IgD-negative memory B cell (primary cell): ENCODE measurements around the gene ASPHD2. TPM values are rescaled to one million over a fixed set of nuclear protein-coding genes. Genes with fewer than 3 reads are reported as not detected.

Experiments
- H3K27ac Mint-ChIP-seq, 3 donors: one replicate each; pipeline ENCODE4 v1.8.0; 2020 to 2022; ENCODE audit warnings: mild to moderate bottlenecking in 3 of 3, mixed read lengths in 3 of 3, moderate library complexity in 1 of 3
- H3K27me3 Mint-ChIP-seq: one replicate; pipeline ENCODE4 v1.8.0; 2021; ENCODE audit warnings: mixed read lengths
- H3K36me3 Mint-ChIP-seq: one replicate; pipeline ENCODE4 v1.8.0; 2020; ENCODE audit warnings: mild to moderate bottlenecking, mixed read lengths
- H3K4me1 Mint-ChIP-seq, 3 donors: one replicate each; pipeline ENCODE4 v1.8.0; 2020 to 2022; ENCODE audit warnings: mixed read lengths in 3 of 3, mild to moderate bottlenecking in 1 of 3
- H3K4me3 Mint-ChIP-seq, 4 donors: one replicate each; pipeline ENCODE4 v1.8.0; 2020 to 2022; ENCODE audit warnings: mild to moderate bottlenecking in 4 of 4, mixed read lengths in 4 of 4, moderate library complexity in 3 of 4
- H3K9me3 Mint-ChIP-seq, 3 donors: one replicate each; pipeline ENCODE4 v1.8.0; 2020 to 2021; ENCODE audit warnings: mixed read lengths in 3 of 3, mild to moderate bottlenecking in 1 of 3
- polyA plus RNA-seq: library from polyadenylated mRNA; unstranded; fragments of 300-500 nt; fragmentation: Illumina TruSeq; gene quantifications from one replicate; pipeline ENCODE4 v1.2.3, GENCODE V29; 2021

ASPHD2 gene
- polyA plus RNA-seq, 1 donor from 2014 or later: 5.7 TPM

DNA sequence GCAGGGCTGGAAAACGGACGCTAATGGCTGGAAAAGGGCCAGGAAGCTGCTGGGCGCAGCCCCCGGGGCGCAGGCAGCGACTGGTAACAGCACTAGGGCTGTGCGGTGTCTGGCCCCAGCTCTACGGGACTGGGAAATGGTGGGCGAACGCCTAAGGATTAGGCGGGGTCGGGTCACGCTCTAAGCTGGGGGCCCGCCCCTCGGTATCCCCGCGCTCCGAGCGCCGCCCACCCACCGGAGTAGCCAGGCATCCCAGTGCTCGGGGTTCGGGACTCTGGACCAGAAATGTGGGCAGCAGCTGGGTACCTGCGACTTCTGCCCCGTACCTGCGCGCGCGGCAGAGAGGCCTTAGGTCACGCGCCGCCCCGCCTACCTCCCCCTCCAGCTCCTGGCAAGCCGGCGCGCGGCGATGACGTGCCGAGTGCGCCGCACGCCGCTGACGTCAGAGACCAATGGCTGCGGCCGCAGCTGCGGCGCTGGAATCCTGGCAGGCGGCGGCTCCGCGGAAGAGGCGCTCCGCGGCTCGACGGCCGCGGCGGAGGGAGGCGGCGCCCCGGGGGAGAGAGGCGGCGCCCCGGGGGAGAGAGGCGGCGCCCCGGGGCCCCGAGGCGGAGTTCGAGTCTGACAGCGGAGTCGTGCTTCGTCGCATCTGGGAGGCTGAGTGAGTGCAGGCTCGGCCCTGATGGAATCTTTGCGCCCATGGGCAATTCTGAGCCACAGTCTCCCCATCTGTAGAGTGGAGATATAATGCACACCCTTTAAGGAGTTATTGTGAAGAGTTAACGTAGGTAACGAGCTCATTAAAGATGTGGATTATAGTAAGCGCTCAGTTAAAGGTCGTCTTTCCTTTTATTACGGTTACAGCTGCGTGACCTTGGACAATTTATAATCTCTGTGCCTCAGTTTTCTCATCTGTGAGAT lies 54.6 kb downstream of the ASPHD2 start, which contains the start of the genes HPS4 and SRRD:
HPS4 (minus strand) TSS at position 345 of the 921 bp plus-strand sequence. CDS start 2,021 bp downstream, outside the sequence.
SRRD (plus strand) TSS at position 439 of the 921 bp plus-strand sequence; CDS start at position 453, 14 bp downstream.
- H3K27ac Mint-ChIP-seq: peak within 1 kb of the TSS; percentile 95 to 98 (median 97)
- peaks cover 44 to 55% (median 45%) of the 10 kb centered on the region in 3 donors for H3K4me1 Mint-ChIP-seq
- H3K36me3 Mint-ChIP-seq: peaks cover 1% of the 10 kb centered on the region
- no peaks in the 10 kb centered on the region for H3K9me3 Mint-ChIP-seq
- no peaks in the 10 kb centered on the region for H3K27me3 Mint-ChIP-seq
- H3K4me3 Mint-ChIP-seq: peak within 1 kb of the TSS; percentile 90 to 97 (median 94)

DNA sequence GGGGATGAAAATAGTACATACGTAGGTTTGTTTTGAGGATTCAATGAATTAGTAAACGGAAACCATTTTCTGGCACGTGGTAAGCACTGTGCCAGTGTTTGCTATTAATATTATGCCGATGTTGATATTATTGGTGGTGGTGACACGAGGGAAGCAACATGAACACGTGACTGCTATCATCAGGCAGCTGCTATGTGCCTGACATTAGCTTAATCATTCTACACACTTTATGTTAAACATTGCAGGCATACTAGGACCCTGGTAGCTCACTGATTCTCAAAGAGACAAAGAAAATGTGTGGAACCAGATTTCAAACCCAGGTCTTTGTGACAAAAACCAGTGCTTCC lies 55.3 kb downstream of the ASPHD2 start:
- peaks cover 40 to 48% (median 42%) of the 10 kb centered on the region in 3 donors for H3K4me1 Mint-ChIP-seq
- peaks cover 1% of the 10 kb centered on the region for H3K36me3 Mint-ChIP-seq
- peak overlapping the region; percentile 90 to 97 (median 94) for H3K4me3 Mint-ChIP-seq
- H3K27me3 Mint-ChIP-seq: no peaks in the 10 kb centered on the region
- peak overlapping the region; percentile 95 to 98 (median 97) for H3K27ac Mint-ChIP-seq
- H3K9me3 Mint-ChIP-seq: no peaks in the 10 kb centered on the region

DNA sequence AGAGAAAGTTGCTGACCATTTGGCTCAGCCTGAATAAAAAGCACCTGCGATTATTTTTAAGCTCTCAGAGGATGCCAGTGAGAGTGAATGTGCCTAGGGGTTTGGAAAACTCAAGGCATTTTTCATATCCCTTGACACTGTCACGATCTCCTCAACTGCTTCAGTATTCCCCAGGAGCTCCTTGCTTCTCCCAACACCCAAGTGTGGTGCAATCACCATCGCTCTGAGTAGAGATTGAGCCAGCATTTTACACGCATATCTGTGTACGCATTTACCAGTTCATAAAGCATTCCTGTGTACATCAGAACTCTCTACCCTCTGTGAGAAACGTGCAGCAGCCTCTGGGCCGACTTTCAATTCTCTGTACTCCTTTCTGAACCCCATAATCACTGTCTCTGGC lies 56.0 kb downstream of the ASPHD2 start:
- Mint-ChIP-seq H3K27ac (peak overlapping the region in 2 of 3 donors; percentile 49 to 95), H3K4me1 (peaks cover 33 to 42% (median 35%) of the 10 kb centered on the region in 3 donors)

DNA sequence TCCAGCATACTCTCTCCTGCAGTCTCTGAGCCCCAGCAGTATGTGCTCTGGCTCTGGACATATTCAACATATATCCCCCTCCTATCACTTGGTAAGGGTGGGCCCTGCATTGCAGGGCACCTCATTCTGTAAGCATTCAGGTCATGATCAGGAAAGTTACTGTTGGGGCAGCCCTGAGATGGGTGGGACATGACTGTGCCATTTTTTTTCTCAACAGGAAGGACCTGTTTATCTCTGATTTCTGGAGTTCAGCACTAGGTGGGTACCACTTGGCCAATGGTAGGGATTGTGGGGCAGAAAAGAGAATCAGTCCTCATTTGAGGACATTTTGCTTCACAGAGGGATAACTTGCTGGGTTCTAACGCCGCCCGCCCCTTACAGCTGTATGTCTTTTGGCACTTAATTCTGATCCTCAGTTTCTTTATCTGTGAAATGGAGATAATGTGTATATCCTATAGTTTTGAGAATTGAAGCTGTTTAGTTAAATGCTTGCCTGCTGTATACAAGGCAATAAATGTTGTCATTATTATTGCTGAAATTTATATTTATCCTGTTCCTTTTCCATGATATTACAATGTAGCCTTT lies 56.8 kb downstream of the ASPHD2 start:
- Mint-ChIP-seq H3K36me3 (peaks cover 4% of the 10 kb centered on the region), H3K27me3 (no peaks in the 10 kb centered on the region), H3K4me3 (peak overlapping the region in 2 of 4 donors; percentile 66 to 78), H3K9me3 (no peaks in the 10 kb centered on the region), H3K4me1 (peaks cover 28 to 34% (median 30%) of the 10 kb centered on the region in 3 donors), H3K27ac (peak overlapping the region in 2 of 3 donors; percentile 65 to 95)

More for the DNA sequence above, 56.0 kb downstream of the ASPHD2 start:
- Mint-ChIP-seq H3K27me3 (no peaks in the 10 kb centered on the region), H3K9me3 (no peaks in the 10 kb centered on the region), H3K36me3 (peaks cover 1% of the 10 kb centered on the region), H3K4me3 (peak overlapping the region in 3 of 4 donors; percentile 66 to 80 (median 78))

DNA sequence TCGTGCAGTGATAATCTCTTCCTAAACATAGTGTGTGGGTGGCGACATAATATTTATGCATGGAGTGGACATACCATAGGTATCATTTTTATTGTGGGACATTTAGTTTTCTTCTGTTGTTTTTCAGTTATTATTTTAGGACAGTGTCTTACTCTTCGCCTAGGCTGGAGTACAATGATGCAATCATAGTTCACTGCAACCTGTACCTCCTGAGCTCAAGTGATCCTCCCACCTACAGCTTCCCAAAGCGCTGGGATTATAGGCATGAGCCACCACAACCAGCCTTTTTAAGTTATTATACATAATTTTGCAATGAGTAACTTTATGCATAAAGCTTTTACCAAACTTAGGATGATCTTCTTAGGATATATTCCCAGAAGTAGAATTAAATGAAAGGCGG lies 57.3 kb downstream of the ASPHD2 start:
- peaks cover 24 to 30% (median 26%) of the 10 kb centered on the region in 3 donors for H3K4me1 Mint-ChIP-seq
- H3K36me3 Mint-ChIP-seq: peaks cover 4% of the 10 kb centered on the region
- peak overlapping the region in 1 of 4 donors; percentile 66 for H3K4me3 Mint-ChIP-seq
- no peaks in the 10 kb centered on the region for H3K27me3 Mint-ChIP-seq
- peak overlapping the region in 1 of 3 donors; percentile 95 for H3K27ac Mint-ChIP-seq
- no peaks in the 10 kb centered on the region for H3K9me3 Mint-ChIP-seq

DNA sequence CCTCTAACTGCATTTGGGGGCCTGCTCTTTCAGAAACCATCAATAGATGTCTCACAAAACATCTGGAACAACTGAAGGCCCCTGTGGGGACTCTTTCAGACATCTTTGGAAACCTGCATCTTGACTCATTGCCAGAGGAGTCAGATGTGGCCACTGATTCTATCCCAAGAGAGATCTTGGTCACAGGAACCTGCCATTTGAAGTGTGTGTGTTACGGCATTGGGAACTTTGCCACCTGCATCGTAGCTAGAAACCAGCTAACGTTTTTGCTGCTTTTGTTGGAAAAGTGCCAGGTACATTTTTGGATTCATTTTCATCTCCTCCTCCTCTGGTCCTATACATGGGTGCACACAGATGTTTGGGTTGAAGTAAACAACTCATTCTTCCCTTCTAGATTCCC lies 58.9 kb downstream of the ASPHD2 start:
- Mint-ChIP-seq H3K27ac (no peak overlapping the region), H3K4me1 (peaks cover 10 to 15% (median 10%) of the 10 kb centered on the region in 3 donors), H3K36me3 (peaks cover 4% of the 10 kb centered on the region), H3K9me3 (no peaks in the 10 kb centered on the region), H3K4me3 (peak overlapping the region in 1 of 4 donors; percentile 53), H3K27me3 (no peaks in the 10 kb centered on the region)

DNA sequence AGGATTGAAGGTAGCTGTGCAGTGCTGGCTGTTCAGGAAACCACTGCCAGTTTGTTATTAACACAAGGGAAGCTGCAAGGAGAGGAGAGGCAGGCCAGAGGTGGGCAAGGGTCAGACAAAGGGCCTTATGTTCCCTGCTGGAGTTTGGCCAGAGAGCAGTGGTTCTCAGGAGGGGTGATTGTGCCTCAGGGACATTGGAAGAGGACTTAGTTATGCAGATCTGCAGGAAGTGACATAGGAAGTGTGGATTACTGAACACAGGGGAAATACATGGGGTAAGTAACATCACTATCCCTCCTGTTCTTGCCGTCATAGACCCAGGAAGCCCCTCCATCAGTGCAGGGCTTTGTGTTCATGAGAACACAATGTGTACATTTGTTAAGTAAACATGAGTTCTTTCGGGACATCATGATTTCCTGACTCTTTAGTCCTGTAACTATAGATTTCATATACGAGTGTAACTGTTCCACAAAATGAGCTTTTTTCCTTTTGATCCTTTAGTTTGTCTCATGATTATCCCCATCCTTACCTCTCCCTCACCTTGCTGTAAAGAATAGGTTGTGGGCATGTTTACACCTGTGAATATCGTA lies 60.5 kb downstream of the ASPHD2 start:
- no peak overlapping the region for H3K4me3 Mint-ChIP-seq
- H3K36me3 Mint-ChIP-seq: peaks cover 6% of the 10 kb centered on the region
- H3K27me3 Mint-ChIP-seq: no peaks in the 10 kb centered on the region
- H3K27ac Mint-ChIP-seq: peak overlapping the region in 1 of 3 donors; percentile 75
- peaks cover under 1 to 9% (median 4%) of the 10 kb centered on the region in 3 donors for H3K4me1 Mint-ChIP-seq
- H3K9me3 Mint-ChIP-seq: no peaks in the 10 kb centered on the region

DNA sequence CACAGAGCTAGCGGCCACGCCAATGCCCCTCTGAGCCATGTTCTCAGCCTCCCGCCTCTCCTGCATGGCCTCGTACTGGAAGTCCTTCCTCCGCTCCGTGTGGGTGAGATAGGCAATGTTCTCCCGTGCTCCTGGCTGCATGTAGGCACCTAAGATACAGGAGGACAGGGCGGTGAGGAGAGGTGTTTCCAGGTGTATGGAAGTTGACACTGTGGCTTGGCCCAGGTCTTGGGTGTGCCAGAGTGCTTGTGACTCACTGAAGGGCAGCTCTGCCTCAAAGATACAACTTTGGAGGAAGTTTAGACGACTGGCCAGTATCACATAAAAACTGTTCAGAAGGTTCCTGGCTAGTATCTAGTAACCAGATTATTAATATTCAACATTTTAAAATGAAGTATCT lies 63.2 kb downstream of the ASPHD2 start:
- Mint-ChIP-seq H3K4me3 (no peak overlapping the region), H3K36me3 (peaks cover 11% of the 10 kb centered on the region), H3K4me1 (peaks cover 0 to 1% (median 0%) of the 10 kb centered on the region in 3 donors), H3K27me3 (no peaks in the 10 kb centered on the region), H3K9me3 (no peaks in the 10 kb centered on the region), H3K27ac (peak overlapping the region in 1 of 3 donors; percentile 48)

DNA sequence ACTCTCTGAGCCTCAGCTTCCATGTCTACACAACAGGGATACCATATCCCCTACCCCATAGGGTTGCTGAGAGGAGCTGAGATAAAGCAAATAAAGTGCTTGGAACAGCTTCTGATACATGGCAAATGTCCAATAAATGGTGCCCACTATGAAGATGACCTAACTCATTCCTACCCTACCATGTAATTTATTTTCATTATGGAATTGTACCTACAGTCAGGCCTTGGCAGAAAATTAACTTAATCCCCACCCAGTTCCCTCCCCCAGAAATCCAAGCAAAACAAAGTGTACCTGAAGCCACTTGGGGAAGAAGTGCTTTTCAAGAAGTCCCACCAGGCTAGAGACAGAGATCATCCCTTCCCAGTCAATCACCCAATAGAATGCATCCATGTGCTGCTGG lies 65.4 kb downstream of the ASPHD2 start:
- Mint-ChIP-seq H3K9me3 (no peaks in the 10 kb centered on the region), H3K27me3 (no peaks in the 10 kb centered on the region), H3K36me3 (peaks cover 10% of the 10 kb centered on the region), H3K27ac (peak overlapping the region in 1 of 3 donors; percentile 36), H3K4me3 (no peak overlapping the region), H3K4me1 (peaks cover 0 to 1% (median 1%) of the 10 kb centered on the region in 3 donors)

Other genes starting within 250 kb of the ASPHD2 start
- 19.8 TPM for gene HPS4, start 54.5 kb downstream of the ASPHD2 start, polyA plus RNA-seq
- gene SRRD, start 54.6 kb downstream of the ASPHD2 start, polyA plus RNA-seq: 23.1 TPM
- 32.3 TPM for gene TFIP11, start 83.2 kb downstream of the ASPHD2 start, polyA plus RNA-seq
- 34.7 TPM for gene TPST2, start 160.9 kb downstream of the ASPHD2 start, polyA plus RNA-seq
- gene CRYBB1, start 188.8 kb downstream of the ASPHD2 start, polyA plus RNA-seq: 1.0 TPM
- not detected for gene CRYBA4, start 192.7 kb downstream of the ASPHD2 start, polyA plus RNA-seq
- gene MIAT, start 228.3 kb downstream of the ASPHD2 start, polyA plus RNA-seq: 0.93 TPM